Activated T-helper 2 cell treated with anti-CD3 and anti-CD28 coated beads, Interferon-gamma antibody, Interleukin-2, Interleukin-4, amounts not matched to agents 10 μg/mL and 5 μg/mL and 100 μg/mL, durations not matched to agents 14 hours and 24 hours and 36 hours (primary cell): ENCODE measurements around the gene RGL3. TPM values are rescaled to one million over a fixed set of nuclear protein-coding genes. Genes with fewer than 3 reads are reported as not detected.

ENCODE experiments used
- DNase-seq: peaks from one replicate; pipeline ENCODE4 v3.0.0; 2021; ENCODE audit warnings: low spot score
- H3K27ac Mint-ChIP-seq: one replicate; pipeline ENCODE4 v1.8.0; 2021; ENCODE audit warnings: mixed read lengths
- H3K27me3 Mint-ChIP-seq: one replicate; pipeline ENCODE4 v1.8.0; 2021; ENCODE audit warnings: low read depth, mixed read lengths
- H3K36me3 Mint-ChIP-seq: one replicate; pipeline ENCODE4 v1.8.0; 2021; ENCODE audit warnings: low read depth, mixed read lengths
- H3K4me1 Mint-ChIP-seq: one replicate; pipeline ENCODE4 v1.8.0; 2021; ENCODE audit warnings: low read depth, mixed read lengths
- H3K4me3 Mint-ChIP-seq: one replicate; pipeline ENCODE4 v1.8.0; 2021; ENCODE audit warnings: low read depth, mild to moderate bottlenecking, moderate library complexity, mixed read lengths
- H3K9me3 Mint-ChIP-seq: one replicate; pipeline ENCODE4 v1.8.0; 2021; ENCODE audit warnings: mixed read lengths
- intact Hi-C: fragments of 100-400 bp; cut with micrococcal nuclease; formaldehyde crosslinking; loops from one replicate; pipeline ENCODE4 v1.15.1; 2023
- total RNA-seq: library from RNA; stranded (reverse); gene quantifications from 2 replicates; pipeline ENCODE4 v1.2.3, GENCODE V29; 2022

RGL3 gene
- total RNA-seq, 1 donor from 2014 or later = not detected

DNA sequence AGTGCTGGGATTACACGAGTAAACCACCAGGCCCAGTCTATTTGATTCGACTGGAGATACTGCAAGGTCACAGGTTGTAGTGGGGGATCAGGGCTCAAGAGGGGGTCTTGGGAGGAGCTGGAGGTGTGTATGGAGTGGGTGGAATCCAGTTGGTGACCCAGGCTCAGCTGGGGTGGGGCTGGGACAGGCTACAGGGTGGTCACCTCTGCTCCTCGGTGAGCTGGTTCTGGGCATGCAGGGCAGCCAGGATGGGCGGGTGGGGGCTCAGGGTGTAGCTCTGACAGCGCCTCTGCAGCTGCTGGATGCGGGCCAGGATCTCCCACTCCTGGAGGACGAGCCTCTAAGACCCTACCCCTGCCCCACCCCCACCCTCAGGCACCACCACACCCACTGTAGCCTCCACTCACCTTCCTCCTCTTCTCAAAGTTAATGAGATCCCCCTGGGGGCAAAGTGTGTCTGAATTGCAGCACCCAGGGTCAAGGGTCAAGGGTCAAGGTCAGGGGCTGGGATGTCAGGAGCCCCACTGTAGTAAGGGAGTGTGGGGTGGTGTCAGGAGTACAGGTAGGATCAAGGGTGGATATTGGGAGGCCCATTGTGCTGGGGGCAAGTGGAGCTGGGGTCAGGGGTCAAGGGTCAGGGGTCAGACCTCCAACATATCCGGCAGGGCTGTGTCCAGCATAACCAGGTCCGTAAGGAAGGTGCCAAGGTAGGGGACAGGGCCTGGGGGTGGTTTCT lies 17.1 kb downstream of the RGL3 start:
- Mint-ChIP-seq H3K27me3 (peaks cover 3% of the 10 kb centered on the region), H3K4me1 (no peaks in the 10 kb centered on the region), H3K36me3 (no peaks in the 10 kb centered on the region), H3K4me3 (no peak overlapping the region), H3K9me3 (no peaks in the 10 kb centered on the region), H3K27ac (no peak overlapping the region)
- intact Hi-C loops = no loop called here
- no peak for DNase-seq

DNA sequence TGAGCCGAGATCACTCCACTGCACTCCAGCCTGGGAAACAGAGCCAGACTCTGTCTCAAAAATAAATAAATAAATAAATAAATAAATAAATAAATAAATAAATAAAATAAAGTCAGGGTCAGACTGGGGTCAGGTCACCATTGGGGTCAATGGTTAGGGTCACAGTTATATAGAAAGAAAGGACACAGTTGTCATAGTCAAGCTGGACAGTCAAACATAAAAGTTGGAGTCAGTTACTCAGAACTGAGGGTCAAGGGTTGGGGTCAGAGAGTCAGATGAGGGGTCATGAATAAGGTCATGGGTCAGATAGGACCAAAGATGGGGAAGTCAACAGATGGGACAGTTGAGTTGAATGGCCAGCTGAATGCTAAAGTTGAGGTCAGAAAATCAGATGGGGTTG lies 18.3 kb downstream of the RGL3 start:
- H3K27me3 Mint-ChIP-seq = no peaks in the 10 kb centered on the region
- no peak overlapping the region for H3K27ac Mint-ChIP-seq
- H3K4me1 Mint-ChIP-seq = no peaks in the 10 kb centered on the region
- no peak for DNase-seq
- no peaks in the 10 kb centered on the region for H3K36me3 Mint-ChIP-seq
- intact Hi-C loops = no loop called here
- no peak overlapping the region for H3K4me3 Mint-ChIP-seq
- no peaks in the 10 kb centered on the region for H3K9me3 Mint-ChIP-seq

DNA sequence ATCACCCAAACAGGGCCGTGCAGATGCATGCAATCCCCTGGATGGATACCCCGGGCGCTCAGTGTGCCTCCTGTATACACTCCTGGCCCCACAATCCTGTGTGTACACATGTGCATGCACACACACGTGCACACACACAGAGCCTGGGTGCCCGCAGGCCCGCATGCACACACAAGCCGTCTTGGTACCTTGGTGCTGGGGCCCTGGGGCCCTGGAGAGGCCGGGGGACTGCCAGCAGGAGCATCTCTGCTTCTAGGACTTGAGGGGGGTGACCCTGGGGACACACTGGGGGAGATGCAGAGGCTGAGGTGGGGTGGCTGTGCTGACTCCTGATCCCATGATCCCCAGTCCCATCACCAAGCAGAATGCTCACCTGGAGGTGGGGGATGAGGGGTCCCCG lies 19.4 kb downstream of the RGL3 start:
- H3K27ac Mint-ChIP-seq = no peak overlapping the region
- no peaks in the 10 kb centered on the region for H3K9me3 Mint-ChIP-seq
- H3K27me3 Mint-ChIP-seq = peaks cover 5% of the 10 kb centered on the region
- H3K4me3 Mint-ChIP-seq = no peak overlapping the region
- intact Hi-C loops = no loop called here
- no peaks in the 10 kb centered on the region for H3K36me3 Mint-ChIP-seq
- H3K4me1 Mint-ChIP-seq = no peaks in the 10 kb centered on the region
- DNase-seq = no peak

DNA sequence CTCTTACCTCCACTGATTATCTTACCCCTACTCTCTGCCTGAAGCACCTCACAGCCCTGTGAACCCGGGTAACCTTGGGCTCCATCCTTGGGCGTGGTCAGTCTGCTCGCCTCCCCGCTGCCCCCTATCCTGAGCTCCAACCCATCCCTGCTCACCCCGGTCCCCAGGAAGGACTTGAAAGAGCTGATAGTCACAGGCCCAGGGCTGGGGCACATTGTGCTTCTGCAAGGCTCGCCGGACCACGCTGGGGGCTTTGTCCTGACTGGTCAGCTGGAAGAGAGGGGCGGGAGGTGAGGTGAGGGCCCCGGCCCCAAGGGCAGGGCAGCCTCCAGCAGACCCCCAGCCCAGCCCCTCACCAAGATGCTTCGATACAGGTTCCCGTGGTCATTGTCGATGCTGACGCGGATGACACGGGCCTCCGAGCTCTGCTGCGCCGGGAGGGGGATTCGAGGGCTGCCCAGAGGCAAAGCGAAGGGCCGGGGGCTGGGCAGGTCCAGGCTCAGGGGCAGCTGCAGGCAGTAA lies 22.0 kb downstream of the RGL3 start:
- H3K9me3 Mint-ChIP-seq = no peaks in the 10 kb centered on the region
- H3K36me3 Mint-ChIP-seq = no peaks in the 10 kb centered on the region
- H3K27ac Mint-ChIP-seq = no peak overlapping the region
- intact Hi-C loops = no loop called here
- peaks cover 2% of the 10 kb centered on the region for H3K4me1 Mint-ChIP-seq
- H3K27me3 Mint-ChIP-seq = peaks cover 5% of the 10 kb centered on the region
- no peak overlapping the region for H3K4me3 Mint-ChIP-seq
- no peak for DNase-seq

DNA sequence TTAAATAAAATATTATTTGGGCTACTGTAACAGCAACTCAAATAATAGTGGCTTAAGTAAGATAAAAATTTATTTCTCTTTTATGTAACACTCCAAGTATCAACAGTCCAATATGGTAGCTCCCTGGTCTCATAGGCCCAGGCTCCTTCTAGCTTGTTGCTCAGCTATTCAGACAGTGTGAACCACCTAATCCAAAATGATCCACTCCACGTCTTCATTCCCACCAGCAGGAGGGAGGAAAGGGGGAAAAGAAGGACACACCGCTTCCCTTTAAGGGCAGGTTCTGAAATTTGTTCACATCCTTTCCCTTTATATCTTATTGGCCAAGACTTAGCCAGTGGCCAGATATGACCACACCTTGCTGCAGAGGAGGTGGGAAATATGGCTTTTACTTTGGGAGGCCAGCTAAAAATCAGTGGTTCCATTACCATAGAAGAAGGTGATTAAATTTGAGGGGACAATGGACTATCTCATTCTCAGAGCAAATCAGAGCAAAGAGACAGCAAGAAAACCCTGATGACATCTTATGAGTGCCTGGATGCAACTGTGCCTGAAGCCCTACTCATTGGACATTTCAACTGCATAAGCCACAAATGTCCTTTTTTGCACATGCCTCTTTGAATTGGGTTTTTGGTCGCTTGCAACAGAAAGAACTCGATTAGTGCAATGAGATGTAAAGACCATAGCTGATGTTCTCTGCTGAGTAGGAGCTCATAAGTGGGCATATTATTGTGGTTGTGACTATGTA lies 28.0 kb downstream of the RGL3 start:
- peaks cover 4% of the 10 kb centered on the region for H3K9me3 Mint-ChIP-seq
- peaks cover 8% of the 10 kb centered on the region for H3K27me3 Mint-ChIP-seq
- intact Hi-C loops = no loop called here
- no peaks in the 10 kb centered on the region for H3K36me3 Mint-ChIP-seq
- peaks cover 6% of the 10 kb centered on the region for H3K4me1 Mint-ChIP-seq
- H3K27ac Mint-ChIP-seq = no peak overlapping the region
- DNase-seq = no peak
- no peak overlapping the region for H3K4me3 Mint-ChIP-seq

DNA sequence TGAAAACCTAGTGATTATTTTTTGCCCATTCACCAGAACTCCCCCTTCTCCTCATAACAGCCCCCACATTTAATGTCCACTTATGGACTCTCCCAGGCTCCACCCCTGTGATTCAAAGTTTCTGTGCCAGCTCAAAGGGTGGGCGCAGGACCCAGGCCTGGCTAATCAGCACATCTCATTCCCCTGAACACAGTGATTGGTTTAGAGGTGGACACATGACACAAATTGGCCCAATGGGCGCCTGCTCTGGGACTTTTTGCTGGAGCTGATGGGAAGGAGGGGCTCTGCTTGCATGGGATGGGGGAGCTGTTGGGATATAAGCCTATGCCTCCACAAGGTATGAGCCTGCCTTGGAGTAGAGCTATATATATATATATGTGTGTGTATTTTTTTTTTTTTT lies 28.8 kb downstream of the RGL3 start:
- Mint-ChIP-seq H3K27ac (no peak overlapping the region), H3K27me3 (peaks cover 6% of the 10 kb centered on the region), H3K4me3 (no peak overlapping the region), H3K9me3 (peaks cover 4% of the 10 kb centered on the region), H3K36me3 (no peaks in the 10 kb centered on the region), H3K4me1 (peaks cover 6% of the 10 kb centered on the region)
- DNase-seq = no peak
- intact Hi-C loops = no loop called here

DNA sequence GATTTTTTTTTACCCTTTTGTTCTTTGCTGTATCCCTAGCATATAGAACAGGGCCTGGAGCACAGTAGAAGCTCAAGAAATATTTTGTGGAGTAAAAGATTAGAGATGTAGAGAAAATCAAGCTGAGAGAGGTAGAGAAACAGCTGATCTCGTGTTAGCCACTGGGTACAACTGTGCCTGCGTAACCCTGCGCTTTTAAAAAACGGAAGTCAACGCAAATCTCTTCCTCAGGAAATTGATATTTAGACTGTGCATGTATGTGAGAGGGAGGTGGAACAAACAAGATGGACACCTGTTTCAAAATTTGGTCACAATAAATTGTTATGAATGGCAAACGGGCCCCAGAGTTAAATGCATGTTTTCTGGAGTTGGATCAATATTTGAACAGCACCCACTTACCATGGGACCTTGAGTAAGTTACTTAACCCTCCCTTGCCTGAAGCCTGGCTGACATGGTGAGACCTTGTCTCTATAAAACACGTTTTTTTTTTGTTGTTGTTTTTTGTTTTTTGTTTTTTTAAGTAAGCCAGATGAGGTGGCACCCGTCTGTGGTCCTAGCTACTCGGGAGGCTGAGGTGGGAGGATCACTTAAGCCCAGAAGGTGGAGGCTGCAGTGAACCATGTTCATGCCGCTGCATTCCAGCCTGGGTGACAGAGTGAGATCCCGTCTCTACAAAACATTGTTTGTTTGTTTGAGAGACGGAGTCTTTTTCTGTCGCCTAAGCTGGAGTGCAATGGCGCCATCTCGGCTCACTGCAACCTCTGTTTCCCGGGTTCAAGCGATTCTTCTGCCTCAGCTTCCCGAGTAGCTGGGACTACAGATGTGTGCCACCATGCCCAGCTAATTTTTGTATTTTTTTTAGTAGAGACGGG lies 31.7 kb downstream of the RGL3 start:
- Mint-ChIP-seq H3K36me3 (no peaks in the 10 kb centered on the region), H3K9me3 (peaks cover 4% of the 10 kb centered on the region), H3K27ac (no peak overlapping the region), H3K4me3 (no peak overlapping the region), H3K27me3 (peaks cover 15% of the 10 kb centered on the region), H3K4me1 (peaks cover 7% of the 10 kb centered on the region)
- no peak for DNase-seq
- intact Hi-C loops = no loop called here

DNA sequence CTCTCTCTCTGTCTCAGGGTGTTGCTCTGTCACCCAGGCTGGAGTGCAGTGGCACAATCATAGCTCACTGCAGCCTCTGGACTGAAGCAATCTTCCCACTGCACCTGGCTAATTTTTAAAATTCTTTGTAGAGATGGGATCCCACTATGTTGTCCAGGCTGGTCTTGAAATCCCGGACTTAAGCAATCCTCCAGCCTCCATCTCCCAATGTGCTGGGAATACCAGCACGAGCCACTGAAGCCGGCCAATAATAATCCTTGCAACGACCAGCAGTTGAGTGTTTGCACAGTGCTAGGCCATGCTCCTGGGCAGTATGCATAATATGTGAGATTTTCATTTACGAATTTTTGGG lies 34.4 kb downstream of the RGL3 start:
- Mint-ChIP-seq H3K4me1 (peaks cover 23% of the 10 kb centered on the region), H3K27ac (no peak overlapping the region), H3K36me3 (peaks cover 3% of the 10 kb centered on the region), H3K27me3 (peaks cover 12% of the 10 kb centered on the region), H3K9me3 (no peaks in the 10 kb centered on the region), H3K4me3 (no peak overlapping the region)
- DNase-seq = no peak
- intact Hi-C loops = loop anchor here (5.0 kb wide), 3 partner anchors 38 to 227 kb away; partner anchors contain the start of gene SPC24

DNA sequence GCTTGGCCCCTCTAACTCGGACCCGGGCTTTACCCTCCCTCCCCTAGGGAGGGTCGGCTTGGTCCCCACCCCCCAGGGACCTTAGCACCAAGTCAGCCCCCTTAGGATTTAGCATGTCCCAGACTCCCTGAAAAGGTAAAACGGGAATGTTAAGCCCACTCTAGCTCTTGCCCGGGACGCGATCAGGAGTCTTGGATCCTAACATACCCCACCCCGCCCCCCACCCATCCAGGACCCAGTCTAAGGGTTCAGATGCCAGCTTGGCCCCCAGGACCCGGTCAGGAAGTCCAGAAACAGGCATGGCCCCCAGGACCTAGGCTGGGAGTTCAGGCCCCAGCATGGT lies 35.4 kb downstream of the RGL3 start:
- Mint-ChIP-seq H3K9me3 (no peaks in the 10 kb centered on the region), H3K36me3 (peaks cover 5% of the 10 kb centered on the region), H3K4me3 (no peak overlapping the region), H3K27ac (no peak overlapping the region), H3K4me1 (peaks cover 24% of the 10 kb centered on the region), H3K27me3 (peaks cover 12% of the 10 kb centered on the region)
- intact Hi-C loops = loop anchor here (5.0 kb wide), 3 partner anchors 39 to 226 kb away; partner anchors contain the start of gene SPC24
- no peak for DNase-seq

DNA sequence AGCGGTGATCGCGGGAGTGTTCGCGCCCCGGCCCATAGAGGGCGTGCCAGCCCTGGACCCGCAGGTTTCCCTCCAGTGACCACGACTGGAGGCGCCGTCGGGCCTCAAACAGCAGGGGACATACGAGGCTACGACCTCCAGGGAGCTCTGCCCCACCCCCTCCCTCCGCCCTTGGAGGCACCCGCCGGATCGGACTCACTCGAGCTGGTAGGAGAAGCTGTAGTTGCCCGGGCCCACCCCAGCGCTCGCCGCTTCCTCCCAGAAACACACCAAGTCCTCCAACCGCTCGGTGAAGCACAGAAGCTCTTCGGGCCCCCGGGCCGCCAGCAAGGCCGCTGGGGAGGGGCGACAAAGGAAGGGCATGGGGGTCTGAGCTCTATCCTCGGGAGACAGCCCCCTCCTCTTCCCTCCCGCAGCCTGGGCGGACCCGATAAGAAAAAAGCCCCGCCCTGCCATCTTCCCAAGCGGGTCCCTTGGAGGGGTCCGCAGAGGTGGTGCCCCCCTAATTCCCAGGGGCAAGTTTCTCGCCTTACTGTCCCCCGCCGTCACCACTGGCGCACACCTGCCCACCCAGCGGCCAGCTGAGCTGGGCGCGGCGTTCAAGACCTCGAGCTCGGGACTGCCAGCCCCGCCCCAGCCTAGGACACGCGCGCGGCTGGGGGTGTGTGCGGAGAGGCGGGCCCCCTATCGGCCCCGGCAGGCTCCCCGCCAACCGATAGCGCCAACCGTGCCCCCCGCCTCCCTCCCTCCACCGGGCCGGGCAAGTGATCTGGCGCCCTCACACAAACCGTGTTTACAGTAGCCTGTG lies 36.0 kb downstream of the RGL3 start:
- intact Hi-C loops = loop anchor here (5.0 kb wide), 3 partner anchors 39 to 226 kb away; partner anchors contain the start of gene SPC24
- peak; percentile 40 for DNase-seq
- Mint-ChIP-seq H3K9me3 (no peaks in the 10 kb centered on the region), H3K27me3 (peaks cover 12% of the 10 kb centered on the region), H3K4me1 (peaks cover 28% of the 10 kb centered on the region), H3K36me3 (peaks cover 9% of the 10 kb centered on the region), H3K4me3 (peak overlapping the region; percentile 74), H3K27ac (peak overlapping the region; percentile 76)

DNA sequence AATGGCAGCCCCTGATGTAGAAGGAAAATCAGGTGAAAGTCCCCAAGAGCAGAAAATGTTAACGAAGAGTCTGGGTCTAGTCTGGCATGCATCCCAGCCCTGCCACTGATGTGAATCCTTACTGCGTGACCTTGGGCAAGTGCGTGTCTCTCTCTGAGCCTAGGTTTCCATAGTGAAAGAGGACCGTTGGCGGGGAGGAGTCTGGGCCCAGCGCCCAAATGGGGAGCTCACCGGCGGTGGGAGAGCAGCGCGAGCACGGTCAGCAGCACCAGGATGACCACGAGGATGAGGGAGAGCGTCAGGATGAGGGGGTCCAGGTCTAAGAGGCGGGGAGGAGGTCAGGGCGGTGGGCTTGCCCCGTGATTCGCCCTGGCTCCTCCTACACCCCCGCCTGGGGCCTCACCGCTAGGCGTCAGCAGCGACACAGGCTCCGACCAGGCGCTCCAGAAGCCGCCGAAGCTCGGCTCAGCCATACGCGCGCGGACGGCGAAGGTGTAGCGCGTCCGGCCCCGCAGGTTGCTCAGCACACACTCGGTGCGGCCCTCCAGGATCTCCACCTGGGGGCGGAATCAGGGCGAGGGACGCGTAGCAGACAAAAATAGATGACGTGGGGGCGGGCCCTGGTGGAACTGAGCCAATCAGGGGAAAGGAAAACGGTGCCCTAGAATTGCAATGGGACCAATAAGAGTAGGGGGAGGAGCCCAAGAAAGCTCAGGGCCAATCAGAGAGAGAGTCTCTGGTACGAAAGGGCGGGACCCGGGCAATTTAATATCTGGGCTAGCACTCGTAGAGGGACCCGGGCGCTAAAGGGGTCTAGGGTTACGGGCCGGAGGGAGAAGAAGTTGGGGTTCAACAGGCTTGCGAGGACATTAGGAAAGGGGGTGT lies 38.2 kb downstream of the RGL3 start:
- Mint-ChIP-seq H3K27me3 (peaks cover 12% of the 10 kb centered on the region), H3K4me1 (peaks cover 38% of the 10 kb centered on the region), H3K9me3 (no peaks in the 10 kb centered on the region), H3K4me3 (peak overlapping the region; percentile 99), H3K27ac (peak overlapping the region; percentile 100), H3K36me3 (peaks cover 23% of the 10 kb centered on the region)
- peak; percentile 97 for DNase-seq
- intact Hi-C loops = loop anchor here (1.0 to 5.0 kb wide), 5 partner anchors 41 to 224 kb away; partner anchors contain the start of genes ODAD3, PRKCSH and SPC24
